HG02885 (cell line): Measurements from ENCODE around the gene MEX3A.
"Not testable (repeated sequence)": the region's sequence is repeated elsewhere in the genome, so short reads cannot be mapped to it uniquely, and the experiment has no call there.

Source experiments
- ATAC-seq: cut with Tn5 transposase; IDR thresholded peaks from one replicate; pipeline ENCODE4 v1.9.1; 2021; ENCODE audit warnings: mild to moderate bottlenecking; ENCODE audit not compliant: unreplicated experiment, poor library complexity

Gene MEX3A

DNA sequence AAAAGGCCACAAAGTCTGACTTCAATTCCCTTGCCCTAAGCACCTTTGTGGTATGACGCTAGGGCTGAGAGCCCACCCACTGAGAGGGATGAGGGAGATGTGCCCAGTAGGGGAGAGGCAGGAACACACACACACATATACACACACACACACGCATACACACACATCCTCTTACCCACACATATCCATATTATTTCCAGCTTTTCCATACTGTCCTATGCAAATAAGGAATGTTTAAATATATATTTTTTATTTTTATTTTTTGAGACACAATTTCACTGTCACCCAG lies 18.3 kb downstream of the MEX3A start:
- ATAC-seq: no peak

DNA sequence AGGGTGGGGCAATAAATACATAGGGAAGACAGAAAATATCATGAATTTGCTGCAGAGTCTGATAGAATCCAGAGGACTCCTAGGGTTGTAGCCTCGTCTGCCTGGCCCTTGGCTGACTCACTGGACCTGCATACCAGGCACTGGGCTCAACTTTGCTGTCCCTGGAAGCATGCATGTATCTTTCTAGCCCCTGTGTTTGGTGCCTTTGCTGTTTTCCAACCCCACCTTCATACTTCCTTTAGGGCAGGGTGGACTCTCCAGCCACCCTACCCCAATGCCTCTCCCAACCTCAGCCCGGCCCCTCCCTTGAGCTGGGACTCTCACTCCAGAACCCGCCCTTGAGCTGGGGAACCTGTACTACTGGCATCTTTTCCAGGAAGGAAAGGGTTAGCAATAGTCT lies 20.1 kb downstream of the MEX3A start:
- no peak for ATAC-seq

DNA sequence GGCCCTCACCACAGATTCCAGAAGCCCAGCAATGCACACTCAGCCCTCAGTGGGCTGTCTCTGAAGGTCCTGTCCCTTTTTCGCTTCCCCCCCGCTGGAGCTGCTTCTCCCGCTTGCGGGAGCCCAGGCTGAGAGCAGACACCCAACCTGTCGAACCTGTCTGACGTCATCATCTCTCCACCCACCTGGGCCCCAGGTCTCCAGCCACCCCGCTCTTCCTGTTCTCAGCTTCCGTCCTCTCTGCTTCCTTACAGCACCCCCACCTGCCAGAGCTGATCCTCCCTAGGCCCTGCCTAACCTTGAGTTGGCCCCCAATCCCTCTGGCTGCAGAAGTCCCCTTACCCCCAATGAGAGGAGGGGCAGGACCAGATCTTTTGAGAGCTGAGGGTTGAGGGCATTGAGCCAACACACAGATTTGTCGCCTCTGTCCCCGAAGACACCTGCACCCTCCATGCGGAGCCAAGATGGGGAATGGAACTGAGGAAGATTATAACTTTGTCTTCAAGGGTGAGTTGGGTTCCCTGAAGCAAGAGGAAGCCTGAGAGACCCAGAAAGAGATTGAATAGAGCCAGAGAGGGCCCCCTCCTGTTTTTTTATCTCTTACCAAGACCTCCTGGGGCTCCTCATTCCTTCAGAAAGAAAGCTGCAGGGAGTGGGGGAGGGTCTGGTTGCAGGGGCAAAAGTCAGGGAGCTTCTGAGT lies 21.2 kb downstream of the MEX3A start, which contains the start of gene RAB25:
TSS of gene RAB25 (plus strand) at position 224 of the 700 bp plus-strand sequence. CDS start at position 465, 241 bp downstream.
- no peak for ATAC-seq

DNA sequence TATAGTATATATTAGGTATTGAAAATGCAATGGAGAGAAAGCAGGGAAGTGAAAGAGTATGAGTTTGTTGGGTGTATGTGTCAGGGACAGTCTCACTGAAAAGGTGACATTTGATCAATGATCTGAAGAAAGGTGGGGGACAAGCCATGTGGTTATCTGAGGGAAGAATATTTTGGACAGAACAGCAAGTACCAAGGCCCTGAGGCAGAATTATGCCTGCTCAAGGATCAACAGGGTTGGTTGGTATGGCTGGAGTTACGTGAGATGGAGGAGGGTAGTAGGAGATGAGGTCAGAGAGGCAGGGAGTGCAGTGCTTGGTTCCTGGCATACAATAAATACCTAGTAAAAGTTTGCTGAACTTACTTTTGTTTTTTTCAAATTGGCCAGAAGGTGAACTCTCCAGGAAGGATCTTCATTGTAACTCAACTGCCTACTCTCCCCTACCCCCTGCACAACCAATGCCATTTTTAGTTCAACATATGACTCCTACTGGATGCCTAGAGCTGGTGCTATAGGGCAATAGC lies 25.9 kb downstream of the MEX3A start:
- ATAC-seq: no peak

DNA sequence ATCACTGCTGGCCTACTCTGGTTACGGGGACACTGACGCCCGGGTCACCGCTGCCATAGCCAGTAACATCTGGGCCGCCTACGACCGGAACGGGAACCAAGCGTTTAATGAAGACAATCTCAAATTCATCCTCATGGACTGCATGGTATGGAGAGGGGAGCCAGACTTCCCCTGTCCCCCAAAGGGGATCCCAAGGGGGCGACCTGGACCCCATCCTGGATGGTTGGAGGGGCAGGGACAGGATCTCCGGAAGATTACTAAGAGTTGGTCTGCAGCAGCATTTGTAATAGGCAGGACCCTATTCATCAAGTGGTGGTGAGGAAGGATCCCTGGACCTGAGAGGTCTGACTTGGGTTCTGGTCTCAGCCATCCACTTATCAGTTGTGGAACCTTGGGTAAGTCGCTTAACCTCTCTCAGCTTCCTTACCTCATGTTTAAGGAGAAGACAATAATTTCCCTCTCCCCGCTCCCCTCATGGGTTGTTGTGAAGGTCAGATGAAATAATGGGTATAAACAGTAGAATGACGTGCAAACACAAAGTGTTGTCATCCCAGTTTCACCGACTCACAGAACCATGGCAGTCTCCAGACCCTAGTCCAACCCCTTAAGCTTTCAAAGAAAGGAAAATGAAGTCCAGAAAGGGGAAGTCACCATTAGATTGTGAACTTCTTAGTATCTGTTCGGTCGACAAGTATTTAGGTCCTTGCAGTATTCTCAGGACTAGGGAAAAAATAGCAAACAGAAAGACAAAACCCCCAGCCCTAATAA lies 26.8 kb downstream of the MEX3A start:
- ATAC-seq: no peak

DNA sequence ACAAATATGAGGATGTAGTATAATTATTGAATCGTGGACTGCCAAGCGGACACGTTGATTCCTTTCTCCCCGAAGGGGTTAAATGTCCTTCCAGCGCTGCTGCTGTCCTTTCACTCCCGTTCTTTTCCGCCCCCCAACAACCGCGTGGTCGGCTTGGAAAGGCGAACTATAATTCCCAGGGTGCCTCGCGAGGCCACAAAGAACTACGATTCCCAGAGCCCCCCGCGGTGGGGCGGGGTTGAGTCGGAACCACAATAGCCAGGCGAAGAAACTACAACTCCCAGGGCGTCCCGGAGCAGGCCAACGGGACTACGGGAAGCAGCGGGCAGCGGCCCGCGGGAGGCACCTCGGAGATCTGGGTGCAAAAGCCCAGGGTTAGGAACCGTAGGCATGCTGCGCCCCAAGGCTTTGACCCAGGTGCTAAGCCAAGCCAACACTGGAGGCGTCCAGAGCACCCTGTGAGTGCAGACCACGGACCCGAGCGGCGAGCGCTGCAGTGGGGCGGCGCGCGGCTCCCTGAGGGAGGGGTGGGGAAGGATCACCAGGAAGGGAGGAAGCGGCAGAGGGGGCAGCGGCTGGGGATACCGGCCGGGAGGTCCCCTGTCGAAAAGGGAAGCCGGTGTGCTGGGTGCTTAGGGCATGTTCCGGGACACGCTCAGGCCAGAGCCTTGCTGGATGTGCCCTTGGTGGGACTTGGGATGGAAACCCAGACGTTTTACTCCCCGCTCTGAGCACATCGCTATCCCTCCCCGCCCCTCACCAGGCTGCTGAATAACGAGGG lies 27.6 kb downstream of the MEX3A start, which contains the start of gene LAMTOR2:
TSS of gene LAMTOR2 (plus strand) at position 283 of the 781 bp plus-strand sequence. CDS start at position 391, 108 bp downstream.
- peak; percentile 75 for ATAC-seq

DNA sequence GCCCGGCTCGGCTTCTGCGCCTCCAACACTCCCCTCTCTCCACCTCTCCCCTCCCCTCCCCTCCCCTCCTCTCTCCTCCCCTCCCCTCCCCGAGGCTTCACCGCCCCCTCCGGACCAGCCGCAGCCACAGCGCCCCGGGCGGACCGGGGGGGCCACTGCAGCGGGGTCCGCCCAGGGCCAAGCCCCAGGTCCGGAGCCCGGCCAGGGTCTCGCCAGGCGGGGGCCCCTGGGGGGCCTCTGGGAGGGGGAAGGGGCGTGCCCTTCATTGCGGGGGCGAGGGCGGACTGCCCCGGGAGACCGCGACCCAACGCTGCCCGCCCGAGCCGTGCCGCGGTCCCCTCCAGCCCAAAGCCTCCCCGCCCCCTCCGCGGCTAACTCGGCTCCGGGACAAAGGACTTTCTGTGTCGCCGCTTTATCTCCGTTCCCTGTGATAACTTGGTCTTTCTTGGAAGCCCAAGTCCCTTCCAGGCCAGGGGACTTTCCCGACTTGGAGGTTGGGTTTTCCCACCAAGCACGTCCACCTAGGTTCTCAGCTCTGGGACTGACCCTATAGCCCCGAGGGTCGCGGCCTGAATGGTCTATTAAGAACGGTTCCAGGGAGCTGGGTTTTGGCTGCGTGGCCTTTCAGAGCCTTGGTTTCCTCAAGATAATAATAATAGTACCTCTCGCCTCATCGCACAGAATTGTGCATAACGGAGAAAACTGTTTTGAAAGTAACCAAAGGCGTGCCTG lies 28.3 kb downstream of the MEX3A start, which contains the start of gene UBQLN4:
TSS of gene UBQLN4 (minus strand) at position 31 of the 732 bp plus-strand sequence. CDS start 97 bp downstream, outside the sequence.
- peak; percentile 64 for ATAC-seq

DNA sequence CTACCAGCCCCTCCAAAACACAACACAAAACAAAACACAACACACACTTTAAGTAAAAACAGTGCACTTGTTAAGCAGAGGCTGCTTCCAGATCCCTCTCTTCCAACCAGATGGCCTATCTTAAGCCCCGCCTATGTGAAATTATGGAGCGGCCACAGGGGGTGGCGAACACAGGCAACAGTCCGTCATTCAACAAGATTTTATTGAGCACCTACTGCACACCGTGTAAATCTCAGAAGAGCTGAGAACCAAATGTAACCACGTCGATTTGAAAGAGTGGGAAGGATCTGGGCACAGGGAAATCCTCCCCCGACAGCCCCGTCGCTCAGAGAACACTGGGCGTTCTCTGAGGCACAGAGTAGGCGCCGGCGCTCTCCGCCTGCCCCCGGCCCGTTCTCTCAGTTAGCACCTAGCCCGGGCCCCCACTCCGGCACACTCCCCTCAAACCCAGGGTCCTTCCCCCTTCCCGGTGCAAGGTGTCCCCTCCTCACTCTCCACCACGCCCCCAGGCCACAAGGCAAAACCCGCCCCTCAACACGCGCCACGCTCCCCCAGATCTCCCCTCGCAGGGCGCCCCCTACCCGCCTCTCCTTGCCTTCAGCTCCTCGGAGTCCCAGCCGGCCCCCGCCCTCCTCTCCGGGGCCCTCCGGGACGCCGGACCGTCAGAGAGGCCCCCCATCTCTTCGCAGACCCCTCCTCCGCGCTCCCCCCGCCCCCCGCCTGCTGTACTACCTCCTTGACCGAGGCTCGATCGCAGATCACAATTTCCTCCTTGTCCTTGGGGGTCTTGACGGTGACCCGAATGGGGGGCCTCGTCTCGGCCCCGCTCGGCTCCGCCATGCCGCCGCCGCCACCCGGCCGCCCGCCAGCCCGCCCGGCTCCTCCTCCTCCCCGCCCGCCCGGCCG lies 29.1 kb downstream of the MEX3A start:
- peak; percentile 34 for ATAC-seq

DNA sequence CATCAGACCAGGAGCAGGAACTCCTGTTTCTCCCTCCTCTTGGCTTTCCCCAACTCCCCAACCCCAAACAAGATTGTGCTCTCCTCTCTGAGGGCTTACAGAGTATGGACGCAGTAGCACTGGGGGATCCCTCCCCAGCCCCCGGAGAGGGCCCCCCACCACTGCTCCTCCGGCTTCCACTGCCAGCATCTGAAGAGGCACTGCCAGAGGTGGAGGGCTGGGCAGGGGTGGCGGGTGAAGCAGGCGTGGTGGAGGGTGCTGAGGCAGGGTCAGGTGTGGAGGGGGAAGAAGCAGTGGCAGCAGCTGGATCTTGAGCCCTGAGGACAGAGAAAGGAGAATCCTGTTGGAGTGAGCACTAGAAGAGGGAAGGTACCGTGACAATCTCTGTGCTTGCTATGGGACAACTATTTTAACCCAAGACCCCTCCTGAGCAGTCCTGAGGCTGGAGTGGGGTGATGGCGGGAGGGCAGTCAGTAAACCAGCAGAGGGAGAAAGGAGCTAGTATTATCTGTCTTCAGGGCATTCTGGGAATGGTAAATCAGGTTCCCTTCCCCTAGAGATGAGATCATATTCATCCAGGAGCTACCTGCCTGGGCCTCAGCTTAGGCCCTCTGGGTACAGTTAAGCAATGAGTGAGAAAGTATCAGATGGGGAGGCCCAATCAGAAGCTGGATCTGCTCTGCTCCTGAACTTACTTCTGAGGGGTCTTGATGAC lies 31.1 kb downstream of the MEX3A start:
- no peak for ATAC-seq

DNA sequence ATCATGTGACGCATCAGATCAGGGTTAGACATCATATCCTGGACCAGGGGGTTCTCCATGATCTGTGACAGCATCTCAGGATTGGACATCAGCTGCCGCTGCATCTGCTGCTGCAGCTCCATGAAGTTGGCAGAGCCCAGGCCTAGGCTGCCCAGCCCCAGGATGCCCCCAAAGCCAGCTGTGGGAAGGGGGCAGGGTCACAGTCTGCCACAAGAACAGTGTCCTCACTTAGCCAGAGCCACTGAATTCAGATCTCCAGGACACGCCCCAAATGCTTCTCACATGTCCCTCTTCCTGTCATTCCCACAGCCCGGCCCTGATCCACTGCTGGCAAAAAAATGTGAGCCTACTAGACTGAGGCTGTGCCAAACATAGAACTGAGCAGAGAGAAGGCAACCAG lies 31.9 kb downstream of the MEX3A start:
- ATAC-seq: no peak

DNA sequence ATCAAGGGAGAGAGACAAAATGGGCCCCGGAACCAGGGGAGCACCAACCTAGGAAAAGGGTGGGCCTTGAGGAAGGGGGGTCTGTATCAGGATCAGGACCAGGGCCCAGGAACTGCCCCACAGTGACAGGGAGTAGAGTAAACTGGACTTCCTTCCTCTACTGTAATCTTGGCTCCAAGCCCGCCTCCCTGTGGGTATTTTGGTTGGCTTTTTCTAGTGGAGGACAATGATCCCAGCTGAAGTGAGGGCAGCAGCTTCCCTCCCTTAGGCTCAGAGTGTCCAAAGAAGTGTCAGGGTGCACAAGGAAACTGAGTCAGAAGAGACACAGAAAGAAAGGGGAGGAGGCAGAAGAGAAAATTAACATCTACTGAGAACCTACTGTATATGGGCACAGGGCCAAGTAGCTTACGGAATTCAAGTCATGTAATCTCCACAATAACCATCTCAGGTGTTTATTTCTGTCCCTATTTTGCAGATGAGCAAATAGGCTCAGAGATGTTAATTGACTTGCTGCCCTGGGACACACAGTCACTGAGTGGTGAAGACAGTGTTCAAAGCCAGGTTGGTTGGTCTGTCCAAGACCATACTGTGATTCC lies 33.5 kb downstream of the MEX3A start:
- no peak for ATAC-seq

DNA sequence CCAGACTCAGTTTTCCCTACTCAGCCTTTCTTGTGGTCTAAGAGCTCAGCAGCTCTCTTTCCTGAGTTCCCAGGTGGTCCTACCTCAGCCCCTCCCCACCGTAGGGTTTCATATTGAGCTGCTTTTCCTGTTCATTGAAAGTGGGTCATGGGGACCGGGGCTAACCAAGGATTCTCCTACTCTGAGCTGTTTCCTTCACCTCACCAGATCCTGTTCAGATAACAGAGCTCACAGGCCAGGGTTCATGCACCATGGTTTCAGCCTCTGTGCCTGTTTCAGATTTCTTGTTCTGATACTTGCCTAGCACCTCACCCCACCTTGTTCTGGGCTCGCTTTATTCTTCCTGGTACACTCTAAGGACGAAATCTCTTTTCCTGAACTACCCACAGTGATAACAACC lies 37.2 kb downstream of the MEX3A start:
- no peak for ATAC-seq

DNA sequence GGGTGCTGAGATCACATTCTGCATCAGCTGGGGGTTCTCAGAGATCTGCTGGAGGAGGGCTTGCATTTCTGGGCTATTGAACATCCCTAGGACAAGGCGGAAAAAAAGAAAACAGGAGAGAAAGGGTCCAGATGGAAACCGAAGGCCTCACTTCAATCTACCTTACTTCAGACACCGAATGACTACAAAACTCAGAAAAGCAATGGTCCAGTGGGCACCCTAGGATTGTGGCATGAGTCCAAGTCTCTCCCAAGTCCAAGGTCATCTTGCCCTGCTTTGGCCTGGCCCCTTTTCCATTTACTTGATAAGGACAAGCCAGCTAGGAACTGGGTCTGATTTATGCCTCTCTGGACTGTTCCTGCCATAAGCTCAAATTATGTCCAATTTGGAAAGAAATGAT lies 39.4 kb downstream of the MEX3A start:
- no peak for ATAC-seq

DNA sequence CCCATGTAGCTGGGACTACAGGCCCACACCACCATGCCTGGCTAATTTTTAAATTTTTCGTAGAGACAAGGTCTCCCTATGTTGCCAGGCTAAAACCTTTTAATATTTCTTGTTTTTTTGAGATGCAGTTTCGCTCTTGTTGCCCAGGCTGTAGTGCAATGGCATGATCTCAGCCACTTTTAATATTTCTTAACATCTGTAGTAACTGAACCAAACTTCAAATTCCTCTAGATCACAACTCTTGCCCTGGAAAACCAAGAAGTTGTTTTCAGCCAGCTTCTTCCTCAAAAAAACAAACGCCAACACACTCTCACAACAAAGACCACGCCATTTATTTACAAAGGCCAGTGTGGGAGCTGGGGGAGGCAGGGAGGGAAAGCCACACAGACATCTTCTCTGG lies 47.3 kb downstream of the MEX3A start:
- ATAC-seq: not testable (repeated sequence)

DNA sequence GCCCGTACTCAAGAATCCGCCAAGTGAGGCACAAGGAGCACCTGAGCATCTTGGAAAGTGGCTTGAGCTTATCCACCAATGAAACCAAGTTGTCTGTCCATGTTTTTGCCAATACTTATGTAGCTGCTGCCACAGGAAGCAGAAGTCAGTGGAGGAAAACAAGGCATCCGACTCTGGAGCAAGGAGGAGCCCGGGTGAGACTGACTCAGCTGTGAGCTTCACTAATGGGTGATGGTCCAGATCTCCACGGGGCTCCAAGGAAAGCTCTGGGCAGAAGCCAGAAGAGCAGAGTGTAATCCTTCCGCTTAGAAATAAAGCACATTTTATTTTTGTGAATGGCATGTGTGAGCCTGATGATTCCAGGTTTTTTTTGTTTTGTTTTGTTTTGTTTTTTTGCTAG lies 49.3 kb downstream of the MEX3A start:
- ATAC-seq: no peak

DNA sequence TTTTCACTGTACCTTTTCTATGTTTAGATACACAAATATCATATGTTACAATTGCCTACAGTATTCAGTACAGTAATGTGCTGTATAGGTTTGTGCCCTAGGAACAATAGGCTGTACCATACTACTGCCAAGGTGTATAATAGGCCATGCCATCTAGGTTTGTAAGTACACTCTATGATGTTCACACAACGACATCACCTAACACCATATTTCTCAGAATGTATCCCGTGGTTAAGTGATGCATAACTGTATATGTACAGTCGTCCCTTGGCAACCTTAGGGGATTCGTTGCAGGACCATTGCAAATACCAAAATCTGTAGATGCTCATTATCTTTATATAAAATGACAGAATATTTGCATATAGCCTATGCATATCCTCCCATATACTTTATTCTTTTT lies 55.7 kb downstream of the MEX3A start:
- no peak for ATAC-seq

DNA sequence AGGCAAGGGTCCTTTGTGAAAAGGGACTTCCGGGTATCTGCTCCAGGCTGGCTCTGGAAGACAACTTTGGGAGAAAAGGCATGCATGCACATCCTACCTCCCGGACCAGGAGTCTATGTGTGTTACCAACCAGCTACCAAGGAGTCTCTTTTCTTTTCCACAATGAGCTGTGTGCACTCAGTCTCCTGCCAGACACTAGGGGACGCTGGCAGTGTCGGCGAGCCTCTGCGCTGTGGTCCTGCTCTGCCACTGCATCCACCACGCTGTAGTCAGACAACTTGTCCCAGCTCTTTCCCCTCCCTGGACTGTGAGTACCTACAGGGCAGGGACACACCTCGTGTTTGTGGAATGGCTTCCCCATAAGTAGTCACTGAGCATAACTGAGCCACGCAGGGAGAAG lies 56.4 kb downstream of the MEX3A start:
- no peak for ATAC-seq

DNA sequence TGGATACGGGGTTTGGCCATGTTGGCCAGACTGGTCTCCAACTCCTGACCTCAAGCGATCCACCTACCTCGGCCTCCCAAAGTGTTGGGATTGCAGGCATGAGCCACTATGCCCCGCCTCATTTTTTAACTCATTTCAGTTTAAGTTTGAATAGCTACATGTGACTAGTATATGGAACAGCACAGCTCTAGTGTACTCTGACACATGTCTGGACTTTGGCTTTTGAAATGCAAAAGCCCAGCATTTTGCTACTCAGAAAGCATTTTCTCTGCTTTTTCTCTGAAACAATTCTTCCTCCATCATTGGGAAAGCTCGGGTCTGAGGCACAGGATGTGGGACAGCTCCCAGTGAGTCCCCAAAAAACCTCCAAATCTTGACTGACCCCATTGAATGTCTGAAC lies 57.5 kb downstream of the MEX3A start:
- no peak for ATAC-seq
